ENCODE measurements around the gene CD247.
A peak's percentile ranks its signal among the peaks of the same experiment; 100 is the strongest.
"Not testable (repeated sequence)": the region's sequence is repeated elsewhere in the genome, so short reads cannot be mapped to it uniquely, and the experiment has no call there.

The CD247 gene

GRCh38 chr1:167518331-167518700 is at the start of gene CD247:
CD247 (minus strand) TSS chr1:167518529; CDS start chr1:167518465, 64 bp downstream.
- no peak for DNase-seq (ENCODE audit: low spot score)

GRCh38 chr1:167567663-167568062 is 49.3 kb upstream of the CD247 start:
- no peak for DNase-seq (ENCODE audit: low spot score)

- no peak for DNase-seq (ENCODE audit: low spot score)
Measured at GRCh38 chr1:167566766-167567165, 48.4 kb upstream of the CD247 start.

GRCh38 chr1:167565922-167566321 is 47.6 kb upstream of the CD247 start:
- DNase-seq (ENCODE audit: low spot score) = no peak

GRCh38 chr1:167564612-167565270 is 46.4 kb upstream of the CD247 start:
- no peak for DNase-seq (ENCODE audit: low spot score)

GRCh38 chr1:167563579-167564246 is 45.4 kb upstream of the CD247 start:
- no peak for DNase-seq (ENCODE audit: low spot score)

GRCh38 chr1:167562702-167563101 is 44.4 kb upstream of the CD247 start:
- peak; percentile 27 for DNase-seq (ENCODE audit: low spot score)

GRCh38 chr1:167561753-167562152 is 43.4 kb upstream of the CD247 start:
- DNase-seq (ENCODE audit: low spot score) = no peak

- DNase-seq (ENCODE audit: low spot score) = peak; percentile 73
Measured at GRCh38 chr1:167555971-167556714, 37.8 kb upstream of the CD247 start.

- DNase-seq (ENCODE audit: low spot score) = not testable (repeated sequence)
Measured at GRCh38 chr1:167555072-167555471, 36.7 kb upstream of the CD247 start.

GRCh38 chr1:167554028-167554779 is 35.9 kb upstream of the CD247 start:
- no peak for DNase-seq (ENCODE audit: low spot score)

- DNase-seq (ENCODE audit: low spot score) = peak; percentile 98
Measured at GRCh38 chr1:167553136-167554027, 35.1 kb upstream of the CD247 start, which contains the start of gene CREG1. CREG1 (minus strand) TSS chr1:167553762.

- no peak for DNase-seq (ENCODE audit: low spot score)
Measured at GRCh38 chr1:167551362-167551761, 33.0 kb upstream of the CD247 start.

- peak; percentile 65 for DNase-seq (ENCODE audit: low spot score)
Measured at GRCh38 chr1:167548059-167548932, 30.0 kb upstream of the CD247 start.

GRCh38 chr1:167546935-167547334 is 28.6 kb upstream of the CD247 start:
- no peak for DNase-seq (ENCODE audit: low spot score)

- no peak for DNase-seq (ENCODE audit: low spot score)
Measured at GRCh38 chr1:167545349-167545748, 27.0 kb upstream of the CD247 start.

GRCh38 chr1:167544447-167545093 is 26.2 kb upstream of the CD247 start:
- no peak for DNase-seq (ENCODE audit: low spot score)

- no peak for DNase-seq (ENCODE audit: low spot score)
Measured at GRCh38 chr1:167543199-167543990, 25.1 kb upstream of the CD247 start.

Data from AG20443 (cell line).